ENCODE results near the gene LSM10. TPM values are rescaled to one million over a fixed set of nuclear protein-coding genes. Genes with fewer than 3 reads are reported as not detected.

Gene LSM10
- total and polyA plus RNA-seq, 10 donors, result 42.9 to 87.6 (median 59.2) TPM

DNA sequence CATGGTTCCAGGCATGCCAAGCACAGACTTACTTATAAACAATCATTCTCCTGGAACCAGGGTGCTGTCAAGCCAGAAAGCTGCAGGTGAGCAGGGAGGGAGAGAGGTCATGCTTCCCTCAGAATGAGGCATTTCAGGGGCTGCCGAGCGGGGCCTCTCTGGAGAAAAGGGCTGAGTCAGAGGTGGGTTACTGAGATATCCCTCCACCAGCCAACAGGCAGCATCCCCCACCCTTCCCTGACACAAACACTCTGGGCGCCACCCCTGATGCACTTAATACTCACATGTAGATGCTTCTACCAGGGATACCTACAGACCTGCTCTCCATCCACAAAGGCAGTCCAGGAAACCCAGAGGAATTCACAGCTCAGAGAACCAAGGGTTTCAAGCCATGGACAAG, 25.1 kb downstream of the LSM10 start:
- intact Hi-C loops (cut with DNase I; ENCODE audit: low total_unique reads), result no loop called here
- H3K9me3 ChIP-seq, result no peaks in the 10 kb centered on the region
- H3K27me3 ChIP-seq (replicated peaks in 1 of 7), result no peaks in the 10 kb centered on the region
- peaks cover 70 to 100% (median 96%) of the 10 kb centered on the region in 6 donors for H3K4me1 ChIP-seq
- peaks cover 0 to 30% (median 1%) of the 10 kb centered on the region in 6 donors for H3K36me3 ChIP-seq
- TF ChIP-seq POLR2AphosphoS5 (IDR thresholded peaks at IDR 0.05) (no peak), POLR2A (IDR thresholded peaks at IDR 0.05) (no peak)
- TF ChIP-seq, protein P1, sequence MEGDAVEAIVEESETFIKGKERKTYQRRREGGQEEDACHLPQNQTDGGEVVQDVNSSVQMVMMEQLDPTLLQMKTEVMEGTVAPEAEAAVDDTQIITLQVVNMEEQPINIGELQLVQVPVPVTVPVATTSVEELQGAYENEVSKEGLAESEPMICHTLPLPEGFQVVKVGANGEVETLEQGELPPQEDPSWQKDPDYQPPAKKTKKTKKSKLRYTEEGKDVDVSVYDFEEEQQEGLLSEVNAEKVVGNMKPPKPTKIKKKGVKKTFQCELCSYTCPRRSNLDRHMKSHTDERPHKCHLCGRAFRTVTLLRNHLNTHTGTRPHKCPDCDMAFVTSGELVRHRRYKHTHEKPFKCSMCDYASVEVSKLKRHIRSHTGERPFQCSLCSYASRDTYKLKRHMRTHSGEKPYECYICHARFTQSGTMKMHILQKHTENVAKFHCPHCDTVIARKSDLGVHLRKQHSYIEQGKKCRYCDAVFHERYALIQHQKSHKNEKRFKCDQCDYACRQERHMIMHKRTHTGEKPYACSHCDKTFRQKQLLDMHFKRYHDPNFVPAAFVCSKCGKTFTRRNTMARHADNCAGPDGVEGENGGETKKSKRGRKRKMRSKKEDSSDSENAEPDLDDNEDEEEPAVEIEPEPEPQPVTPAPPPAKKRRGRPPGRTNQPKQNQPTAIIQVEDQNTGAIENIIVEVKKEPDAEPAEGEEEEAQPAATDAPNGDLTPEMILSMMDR (IDR thresholded peaks at IDR 0.05 in 8 of 11, conservative IDR thresholded peaks at IDR 0.05 in 3 of 11), result no peak
- H3K4me3 ChIP-seq, result peak overlapping the region in 1 of 8 donors; percentile 67
- peak overlapping the region; percentile 89 to 97 (median 95) for H3K27ac ChIP-seq
- WGBS, 5 donors, result 69 to 80% (median 73%) methylated on average over 3 of the region's 3 CpGs
- no peak for DNase-seq

DNA sequence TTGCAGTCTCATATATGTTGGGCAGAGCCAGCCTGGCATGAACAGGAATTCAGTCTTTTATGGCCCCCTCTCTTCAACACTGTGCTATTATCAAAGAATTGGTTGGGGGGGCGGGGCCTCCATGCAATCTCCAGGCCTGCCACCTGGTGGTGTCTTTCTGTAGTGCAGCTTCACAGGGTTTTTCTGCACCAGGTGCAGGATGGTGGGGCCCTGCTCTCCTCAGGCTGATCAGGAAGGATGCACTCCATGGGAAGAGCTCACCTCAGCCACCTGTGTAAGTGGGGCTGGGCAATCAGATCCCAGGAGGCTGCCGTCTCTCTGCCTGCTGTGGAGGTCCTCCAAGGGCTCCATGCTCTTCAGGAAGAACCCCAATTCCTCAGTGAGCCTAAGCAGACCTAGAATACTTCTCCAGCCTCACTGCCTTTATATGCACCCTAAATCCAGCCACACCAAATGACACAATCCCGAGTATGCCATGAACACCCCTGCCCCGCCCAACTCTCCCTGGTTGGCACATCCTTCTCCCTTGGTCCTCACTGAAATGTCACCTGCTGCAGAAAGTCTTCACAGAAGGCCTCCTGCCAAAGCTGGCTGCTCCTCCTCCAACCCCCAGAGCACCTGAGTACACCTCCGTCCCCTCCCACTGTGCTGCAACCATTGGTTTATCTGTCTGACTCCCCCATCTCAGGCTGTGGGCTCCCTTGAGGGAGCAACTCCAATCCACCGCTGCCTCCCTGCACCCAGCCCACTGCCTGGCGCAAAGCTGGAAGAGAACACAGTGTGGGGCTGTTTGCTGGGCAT, 28.4 kb downstream of the LSM10 start:
- TF ChIP-seq, protein P1 (IDR thresholded peaks at IDR 0.05 in 8 of 11, conservative IDR thresholded peaks at IDR 0.05 in 3 of 11), result peak; percentile 88 to 98 (median 95)
- TF ChIP-seq POLR2A (IDR thresholded peaks at IDR 0.05) (no peak), POLR2AphosphoS5 (IDR thresholded peaks at IDR 0.05) (peak; percentile 8 to 61 (median 31))
- Histone ChIP-seq H3K4me1 (peaks cover 59 to 100% (median 93%) of the 10 kb centered on the region in 6 donors), H3K36me3 (peaks cover 0 to 34% (median 2%) of the 10 kb centered on the region in 6 donors), H3K9me3 (no peaks in the 10 kb centered on the region), H3K27me3 (replicated peaks in 1 of 7) (no peaks in the 10 kb centered on the region), H3K4me3 (peak overlapping the region in 1 of 8 donors; percentile 1), H3K27ac (peak overlapping the region in 7 of 8 donors; percentile 42 to 97 (median 62))
- WGBS, 5 donors, result 49 to 71% (median 59%) methylated on average over 5 to 7 of the region's 7 CpGs
- intact Hi-C loops (cut with DNase I; ENCODE audit: low total_unique reads), result no loop called here
- peak; percentile 92 for DNase-seq

DNA sequence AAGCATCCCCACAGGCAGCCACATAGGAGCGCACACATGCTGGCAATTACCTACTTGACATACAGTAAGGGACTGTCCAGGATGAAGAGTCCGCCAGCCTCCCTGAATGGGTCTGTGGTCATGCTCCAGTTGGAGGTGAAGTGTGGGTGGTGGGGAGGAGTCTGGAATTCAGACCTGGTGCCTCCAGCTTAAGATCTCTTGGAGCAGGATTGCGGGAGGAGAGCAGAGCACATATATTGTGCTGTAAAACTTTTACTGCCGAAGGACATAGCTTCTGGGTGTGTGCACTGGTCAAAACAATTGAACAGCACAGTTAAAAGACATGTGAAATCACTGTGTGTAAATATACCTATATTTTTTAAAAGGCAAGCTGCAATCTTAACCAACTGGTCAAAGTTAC, 29.9 kb downstream of the LSM10 start:
- peaks cover 44 to 89% (median 79%) of the 10 kb centered on the region in 6 donors for H3K4me1 ChIP-seq

More for the DNA sequence above, 29.9 kb downstream of the LSM10 start:
- Histone ChIP-seq H3K27ac (peak overlapping the region; percentile 32 to 97 (median 82)), H3K4me3 (no peak overlapping the region), H3K9me3 (no peaks in the 10 kb centered on the region), H3K27me3 (replicated peaks in 1 of 7) (no peaks in the 10 kb centered on the region), H3K36me3 (peaks cover 0 to 40% (median 8%) of the 10 kb centered on the region in 6 donors)
- 93 to 96% (median 94%) methylated on average over 4 of the region's 4 CpGs for WGBS, 5 donors
- TF ChIP-seq POLR2AphosphoS5 (IDR thresholded peaks at IDR 0.05) (no peak), POLR2A (IDR thresholded peaks at IDR 0.05) (no peak)
- TF ChIP-seq, protein P1 (IDR thresholded peaks at IDR 0.05 in 8 of 11, conservative IDR thresholded peaks at IDR 0.05 in 3 of 11), result no peak
- no peak for DNase-seq
- intact Hi-C loops (cut with DNase I; ENCODE audit: low total_unique reads), result no loop called here

All from spleen (tissue), 11 donors.